Ascending aorta (tissue), 2 donors: ENCODE measurements around the gene CHCHD6. TPM values are rescaled to one million over a fixed set of nuclear protein-coding genes. Genes with fewer than 3 reads are reported as not detected.
A peak's percentile ranks its signal among the peaks of the same experiment; 100 is the strongest.

ENCODE experiments used
- DNase-seq, 2 donors: peaks; one replicate each; pipeline ENCODE4 v3.0.0-alpha.2; 2019; ENCODE audit warnings: low spot score in 2 of 2
- H3K27ac ChIP-seq, 2 donors: fragments of 200-600 bp; sonication (generic); one replicate each; pipeline ENCODE4 v1.5.1; 2016 to 2017; ENCODE audit warnings: mild to moderate bottlenecking in 1 of 2
- H3K27me3 ChIP-seq: fragments of 200-600 bp; sonication (generic); one replicate; pipeline ENCODE4 v1.5.1; 2017
- H3K36me3 ChIP-seq, 2 donors: fragments of 200-600 bp; sonication (generic); one replicate each; pipeline ENCODE4 v1.5.1; 2016
- H3K4me1 ChIP-seq, 2 donors: fragments of 200-600 bp; sonication (generic); one replicate each; pipeline ENCODE4 v1.5.1; 2016 to 2017; ENCODE audit warnings: mild to moderate bottlenecking in 1 of 2
- H3K4me3 ChIP-seq, 2 donors: fragments of 200-600 bp; sonication (generic); one replicate each; pipeline ENCODE4 v1.5.1; 2016 to 2017; ENCODE audit warnings: mild to moderate bottlenecking in 1 of 2
- H3K9me3 ChIP-seq, 2 donors: fragments of 200-600 bp; sonication (generic); one replicate each; pipeline ENCODE4 v1.5.1; 2016
- intact Hi-C: fragments of 100-400 bp; cut with DNase I; formaldehyde crosslinking; loops from one replicate; pipeline ENCODE4 v1.15.1; 2023
- total RNA-seq: library from RNA; depleted of rRNA; stranded (reverse); fragments of >200 nt; gene quantifications from one replicate; pipeline ENCODE4 v1.1.0, GENCODE V29; 2016
- TF ChIP-seq, protein P1 (sequence below), 3 experiments: fragments of 200-600 bp in 2 of 3; fragments of 450-650 bp in 1 of 3; sonication (generic) in 2 of 3; IDR thresholded peaks; one replicate each; pipeline ENCODE4 v1.5.1; 2016 to 2019; ENCODE audit warnings: antibody characterized with exemption in 3 of 3, mild to moderate bottlenecking in 1 of 3, moderate library complexity in 1 of 3

The CHCHD6 gene
- total RNA-seq, 1 donor from 2014 or later = 1.2 TPM

DNA sequence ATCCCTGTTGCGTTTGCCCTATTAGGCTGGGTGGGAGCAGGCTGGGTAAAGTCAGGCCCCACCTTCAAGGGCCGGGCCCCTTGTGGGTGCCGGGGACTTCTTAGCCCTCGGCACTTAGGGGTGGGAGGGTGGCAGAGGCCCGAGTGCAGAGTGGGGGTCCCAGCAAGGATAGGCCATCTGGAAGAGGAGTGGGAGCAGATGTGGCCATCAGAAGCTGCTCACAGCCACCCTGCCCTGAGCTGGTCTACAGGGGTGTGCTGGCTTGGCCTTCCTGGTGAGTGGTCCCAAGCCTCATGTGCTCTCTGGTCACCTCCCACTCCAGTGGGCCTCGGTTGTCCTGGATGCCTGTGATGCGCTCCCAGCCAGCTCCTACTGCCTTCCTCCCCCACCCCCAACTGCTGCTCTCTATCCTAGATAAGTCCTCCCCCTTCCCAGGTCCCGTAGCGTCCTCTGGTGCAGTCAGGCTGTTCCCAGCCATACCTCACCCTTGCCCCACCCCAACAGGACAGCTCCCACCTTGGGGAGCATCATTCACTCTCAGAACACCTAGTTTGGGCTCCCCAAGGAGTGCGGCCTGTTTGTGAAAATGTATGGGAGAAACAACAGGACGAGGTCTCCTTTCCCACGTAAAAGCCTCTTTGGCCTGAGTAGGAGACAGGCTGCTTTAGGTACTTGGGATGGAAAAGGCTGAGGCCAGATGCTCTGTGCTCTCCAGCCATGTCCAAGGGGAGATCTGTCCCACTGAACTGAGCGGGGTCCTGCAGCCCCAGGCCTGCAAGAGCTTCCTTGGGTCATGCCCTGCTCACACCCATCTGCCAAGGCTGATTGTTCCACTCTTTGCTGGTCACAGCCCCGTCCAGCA is 254.0 kb downstream of the CHCHD6 start:
- TF ChIP-seq, protein P1, sequence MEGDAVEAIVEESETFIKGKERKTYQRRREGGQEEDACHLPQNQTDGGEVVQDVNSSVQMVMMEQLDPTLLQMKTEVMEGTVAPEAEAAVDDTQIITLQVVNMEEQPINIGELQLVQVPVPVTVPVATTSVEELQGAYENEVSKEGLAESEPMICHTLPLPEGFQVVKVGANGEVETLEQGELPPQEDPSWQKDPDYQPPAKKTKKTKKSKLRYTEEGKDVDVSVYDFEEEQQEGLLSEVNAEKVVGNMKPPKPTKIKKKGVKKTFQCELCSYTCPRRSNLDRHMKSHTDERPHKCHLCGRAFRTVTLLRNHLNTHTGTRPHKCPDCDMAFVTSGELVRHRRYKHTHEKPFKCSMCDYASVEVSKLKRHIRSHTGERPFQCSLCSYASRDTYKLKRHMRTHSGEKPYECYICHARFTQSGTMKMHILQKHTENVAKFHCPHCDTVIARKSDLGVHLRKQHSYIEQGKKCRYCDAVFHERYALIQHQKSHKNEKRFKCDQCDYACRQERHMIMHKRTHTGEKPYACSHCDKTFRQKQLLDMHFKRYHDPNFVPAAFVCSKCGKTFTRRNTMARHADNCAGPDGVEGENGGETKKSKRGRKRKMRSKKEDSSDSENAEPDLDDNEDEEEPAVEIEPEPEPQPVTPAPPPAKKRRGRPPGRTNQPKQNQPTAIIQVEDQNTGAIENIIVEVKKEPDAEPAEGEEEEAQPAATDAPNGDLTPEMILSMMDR (IDR thresholded peaks at IDR 0.05) = no peak
- Histone ChIP-seq H3K4me1 (peaks cover 4 to 21% of the 10 kb centered on the region in 2 donors), H3K27ac (no peak overlapping the region), H3K9me3 (no peaks in the 10 kb centered on the region), H3K27me3 (no peaks in the 10 kb centered on the region), H3K4me3 (no peak overlapping the region), H3K36me3 (no peaks in the 10 kb centered on the region)
- DNase-seq = no peak
- intact Hi-C loops = no loop called here

DNA sequence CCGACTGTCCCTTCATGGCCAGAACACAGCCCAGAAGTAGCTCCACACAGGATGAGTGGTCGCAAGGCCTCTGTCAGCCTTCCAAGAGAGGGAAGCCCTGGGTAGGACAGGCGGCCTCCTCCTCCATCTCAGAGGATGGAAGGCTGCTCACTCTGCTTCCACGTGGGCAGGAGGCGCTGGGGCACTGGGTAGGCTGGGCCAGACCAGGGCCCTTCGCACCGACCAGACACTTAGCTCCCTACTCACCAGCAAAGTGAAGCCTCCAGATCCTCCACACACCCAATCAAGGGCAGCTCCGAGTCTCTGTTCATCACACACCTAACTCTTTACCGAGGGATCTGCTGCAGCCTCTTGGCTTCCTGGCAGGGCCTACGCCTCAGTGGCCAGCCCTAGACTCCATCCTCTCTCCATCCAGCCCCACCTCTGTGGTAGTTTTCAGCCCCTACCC is 254.6 kb downstream of the CHCHD6 start:
- DNase-seq = no peak
- no peak overlapping the region for H3K4me3 ChIP-seq

DNA sequence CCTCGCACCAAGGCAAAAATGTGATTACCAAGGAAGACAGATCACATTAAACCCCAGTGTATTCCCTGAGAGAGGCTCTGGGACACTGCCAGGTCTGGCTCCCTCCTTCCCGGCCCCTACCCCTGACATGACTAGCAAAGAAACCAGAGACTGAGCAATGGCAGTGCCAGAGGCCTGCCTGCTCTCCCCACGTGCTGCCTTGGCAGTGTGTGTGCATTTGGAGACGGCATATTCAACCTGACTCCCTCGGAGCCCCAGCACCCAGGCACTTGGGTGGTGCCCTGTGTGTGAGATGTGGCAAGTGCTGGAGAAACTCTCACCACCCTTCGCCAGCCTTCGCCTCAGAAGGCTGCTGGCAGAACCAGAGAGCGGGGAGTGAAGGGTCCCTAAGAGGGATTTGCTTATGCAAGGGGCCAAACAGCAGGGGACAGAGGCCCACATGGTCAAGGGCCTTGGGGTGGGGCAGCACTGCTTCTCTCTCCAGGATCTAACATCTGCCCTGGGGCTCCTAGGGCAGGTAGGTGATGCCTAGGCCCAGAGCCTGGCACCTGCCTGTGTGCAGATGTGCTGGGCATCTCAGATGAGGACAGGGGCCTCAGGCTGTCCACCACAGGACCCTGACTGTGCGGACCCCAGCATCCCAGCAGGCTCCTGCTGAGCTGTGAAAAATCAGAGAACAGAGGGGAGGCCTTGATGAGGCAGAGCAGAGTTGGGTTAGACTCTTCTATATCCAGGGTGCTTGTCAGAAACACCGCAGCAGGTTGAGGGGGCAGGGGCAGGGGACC is 255.3 kb downstream of the CHCHD6 start:
- Histone ChIP-seq H3K4me1 (peaks cover 4 to 21% of the 10 kb centered on the region in 2 donors), H3K4me3 (no peak overlapping the region), H3K36me3 (no peaks in the 10 kb centered on the region), H3K27me3 (no peaks in the 10 kb centered on the region), H3K27ac (no peak overlapping the region), H3K9me3 (no peaks in the 10 kb centered on the region)
- intact Hi-C loops = no loop called here
- no peak for DNase-seq
- TF ChIP-seq, protein P1 (IDR thresholded peaks at IDR 0.05) = no peak

More for the DNA sequence above, 254.6 kb downstream of the CHCHD6 start:
- Histone ChIP-seq H3K27ac (no peak overlapping the region), H3K4me1 (peaks cover 4 to 21% of the 10 kb centered on the region in 2 donors), H3K36me3 (no peaks in the 10 kb centered on the region), H3K27me3 (no peaks in the 10 kb centered on the region), H3K9me3 (no peaks in the 10 kb centered on the region)
- TF ChIP-seq, protein P1 (IDR thresholded peaks at IDR 0.05) = no peak
- intact Hi-C loops = no loop called here

DNA sequence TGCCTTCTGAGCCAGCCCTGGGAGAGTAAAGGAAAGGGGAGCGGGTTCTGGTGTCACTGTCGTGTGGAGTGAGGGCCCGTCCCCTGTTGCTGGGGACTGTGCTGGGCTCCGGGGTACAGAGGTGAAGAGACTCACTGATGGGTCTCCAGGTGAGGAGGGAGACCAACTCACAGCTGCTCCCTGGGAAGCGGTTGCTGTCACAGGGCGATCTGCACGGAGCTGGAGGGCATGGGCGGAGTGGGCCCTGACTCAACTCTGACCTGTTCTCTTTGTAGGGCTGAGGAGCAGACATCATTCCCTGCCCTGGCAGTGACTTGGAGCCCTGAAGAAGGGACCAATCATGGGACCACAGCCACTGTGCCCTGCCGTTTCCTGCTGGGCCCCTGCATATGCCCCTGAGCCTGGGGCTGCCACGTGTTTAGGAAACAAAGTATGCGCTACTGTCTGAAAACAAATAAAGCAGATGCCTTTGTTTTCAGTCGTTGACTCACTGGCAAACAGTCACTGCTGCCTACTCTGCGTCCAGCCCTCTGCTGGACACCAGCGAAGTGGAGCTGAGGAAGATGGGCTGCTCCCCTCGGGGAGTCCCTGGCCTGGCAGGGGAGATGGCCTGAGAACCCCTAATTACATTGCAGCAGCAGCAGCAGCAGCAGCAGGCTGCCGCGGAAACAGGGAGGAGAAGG is 256.0 kb downstream of the CHCHD6 start:
- no peaks in the 10 kb centered on the region for H3K27me3 ChIP-seq
- intact Hi-C loops = no loop called here
- H3K36me3 ChIP-seq = no peaks in the 10 kb centered on the region
- H3K9me3 ChIP-seq = no peaks in the 10 kb centered on the region
- H3K4me3 ChIP-seq = no peak overlapping the region
- DNase-seq = no peak
- H3K27ac ChIP-seq = peak overlapping the region in 1 of 2 donors; percentile 61
- TF ChIP-seq, protein P1 (IDR thresholded peaks at IDR 0.05) = no peak
- H3K4me1 ChIP-seq = peaks cover 4 to 21% of the 10 kb centered on the region in 2 donors

DNA sequence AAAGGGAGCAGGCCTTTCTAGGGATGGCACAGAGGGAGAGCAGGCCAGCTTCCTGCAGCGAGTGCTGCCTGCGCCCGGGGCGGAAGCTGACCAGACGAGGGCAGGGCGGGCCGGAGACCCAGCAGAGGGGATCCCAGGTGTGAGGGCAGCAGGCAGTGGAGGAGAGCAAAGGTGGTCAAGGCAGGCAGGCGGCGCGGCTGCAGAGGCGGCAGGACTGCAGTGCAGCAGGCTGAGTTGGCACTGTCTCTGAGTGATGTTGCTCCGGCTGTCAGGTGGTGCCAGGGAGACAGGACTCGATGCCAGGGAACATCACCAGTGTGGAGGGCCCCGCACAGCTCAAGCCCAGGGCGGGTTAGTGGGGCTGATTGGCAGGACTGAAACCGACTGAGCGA is 256.6 kb downstream of the CHCHD6 start:
- Histone ChIP-seq H3K4me3 (no peak overlapping the region), H3K4me1 (peaks cover 4 to 21% of the 10 kb centered on the region in 2 donors), H3K9me3 (no peaks in the 10 kb centered on the region), H3K27ac (peak overlapping the region; percentile 61 to 66), H3K36me3 (no peaks in the 10 kb centered on the region), H3K27me3 (no peaks in the 10 kb centered on the region)
- no peak for DNase-seq
- TF ChIP-seq, protein P1 (IDR thresholded peaks at IDR 0.05) = no peak
- intact Hi-C loops = no loop called here
